GM18870 (cell line): Measurements from ENCODE around the gene BMP7.

ENCODE experiments used
- ATAC-seq: cut with Tn5 transposase; IDR thresholded peaks from one replicate; pipeline ENCODE4 v1.9.1; 2021; ENCODE audit warnings: moderate library complexity; ENCODE audit not compliant: unreplicated experiment

Gene BMP7

DNA sequence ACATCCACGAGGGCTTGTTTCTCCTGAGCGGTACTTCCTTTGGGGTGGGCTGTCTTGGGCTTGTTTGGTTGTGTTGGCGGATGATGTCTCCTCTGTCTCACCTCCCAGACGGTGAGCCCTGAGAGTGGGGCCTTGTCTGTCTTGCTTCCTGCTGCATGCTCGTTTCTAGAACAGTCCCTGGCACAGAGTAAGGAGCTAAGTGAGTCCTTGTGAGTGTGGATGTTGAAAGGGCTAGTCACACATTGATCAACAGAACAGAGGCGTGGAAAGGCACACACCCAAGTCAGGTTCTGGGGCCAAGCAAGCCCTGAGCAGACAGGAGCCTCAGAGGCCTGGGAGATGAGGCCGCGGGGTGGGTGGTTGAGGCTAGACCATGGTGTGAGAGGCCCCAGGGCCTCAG lies 111.0 kb downstream of the BMP7 start:
- ATAC-seq: no peak

DNA sequence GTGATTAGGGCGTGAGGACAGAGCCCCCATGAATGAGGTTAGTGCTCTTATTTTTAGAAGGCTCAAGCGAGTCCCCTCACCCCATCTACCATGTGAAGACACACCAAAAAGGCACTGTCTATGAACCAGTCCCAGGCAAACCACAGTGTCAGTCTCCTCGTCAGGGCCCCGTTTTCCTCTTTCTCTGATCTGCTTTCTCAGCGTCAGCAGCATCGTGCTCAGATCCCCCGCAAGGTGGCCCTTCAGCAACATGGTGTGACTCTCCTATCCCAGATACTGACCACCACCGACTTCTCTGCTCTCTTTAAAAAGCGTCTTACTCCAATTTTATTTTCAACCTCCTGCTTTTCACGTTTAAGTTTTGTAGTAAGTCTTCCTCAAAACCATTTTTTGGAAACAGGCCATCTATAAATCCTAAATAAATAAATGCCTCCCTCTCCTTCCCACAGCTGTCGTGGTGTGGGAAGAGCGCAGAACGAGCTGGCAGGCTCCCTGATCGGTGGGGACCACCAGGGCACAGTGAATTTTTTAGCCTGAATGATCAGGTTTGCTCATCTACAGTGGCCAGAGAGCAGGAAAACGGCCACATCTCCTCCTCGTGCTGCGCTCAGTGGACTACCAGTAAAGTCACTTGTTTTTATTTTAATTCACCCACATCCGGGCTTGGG lies 113.1 kb downstream of the BMP7 start:
- no peak for ATAC-seq

- ATAC-seq: no peak
Measured at GRCh38 chr20:57152557-57152956, 113.9 kb downstream of the BMP7 start.

DNA sequence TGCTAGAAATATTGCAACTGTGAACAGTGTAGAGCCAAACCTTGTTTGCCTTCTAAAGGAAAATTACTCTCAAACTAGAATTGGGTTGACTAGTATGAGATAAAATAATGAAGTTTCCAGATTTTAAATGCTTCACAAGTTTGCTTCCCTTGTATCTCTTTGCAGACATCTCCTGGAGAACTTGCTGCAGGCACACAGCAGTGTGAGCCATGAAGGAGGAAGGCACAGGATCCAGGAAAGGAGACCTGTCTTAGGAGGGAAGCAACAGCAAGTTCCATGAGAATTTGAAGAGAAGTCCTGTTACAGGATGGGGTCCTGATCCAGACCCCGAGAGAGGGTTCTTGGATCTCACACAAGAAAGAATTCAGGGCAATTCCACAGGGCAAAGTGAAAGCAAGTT lies 115.9 kb downstream of the BMP7 start:
- no peak for ATAC-seq

GRCh38 chr20:57148263-57148662 lies 118.2 kb downstream of the BMP7 start:
- ATAC-seq: no peak

DNA sequence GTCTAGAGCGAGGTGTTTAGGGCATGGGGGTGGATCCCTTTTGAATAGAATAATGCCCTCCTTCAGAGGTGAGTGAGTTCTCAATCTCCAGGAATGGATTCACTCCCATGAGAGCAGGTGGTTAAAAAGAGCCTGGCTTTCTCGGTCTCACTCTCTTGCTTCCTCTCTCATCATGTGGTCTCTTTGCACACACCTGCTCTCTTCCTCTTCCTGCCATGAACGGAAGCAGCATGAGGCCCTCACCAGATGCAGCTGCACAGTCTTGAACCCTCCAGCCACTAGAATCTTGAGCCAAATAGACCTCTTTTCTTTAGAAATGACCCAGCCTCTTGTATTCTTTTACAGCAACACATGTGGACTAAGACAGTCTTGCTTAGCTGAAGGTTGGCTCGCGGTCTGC lies 119.3 kb downstream of the BMP7 start:
- no peak for ATAC-seq

GRCh38 chr20:57146155-57146554 lies 120.3 kb downstream of the BMP7 start:
- no peak for ATAC-seq

DNA sequence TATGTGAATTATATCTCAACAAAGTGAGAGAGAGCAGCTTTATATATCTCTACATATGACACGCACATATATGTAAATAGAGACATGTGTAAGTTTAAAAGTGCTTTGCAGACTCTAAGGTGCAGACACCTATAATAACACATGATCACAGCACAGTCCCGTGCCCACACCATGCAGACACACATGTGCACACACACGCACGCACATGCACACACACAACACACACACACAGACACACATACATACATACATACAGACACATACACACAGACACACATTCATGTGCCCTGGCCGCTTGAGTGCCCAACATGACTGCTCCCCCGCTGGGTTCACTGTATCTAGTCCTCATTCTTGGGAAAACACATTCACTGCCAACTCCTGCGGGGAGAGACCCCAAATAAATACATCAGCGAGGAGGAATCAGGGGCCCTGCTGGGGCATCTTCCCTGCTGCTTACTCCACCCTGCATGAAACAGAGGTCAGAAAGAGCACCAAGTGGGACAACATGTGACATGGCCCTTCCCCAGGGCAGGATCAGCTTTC lies 121.3 kb downstream of the BMP7 start:
- no peak for ATAC-seq

GRCh38 chr20:57143173-57143572 lies 123.3 kb downstream of the BMP7 start:
- ATAC-seq: no peak

DNA sequence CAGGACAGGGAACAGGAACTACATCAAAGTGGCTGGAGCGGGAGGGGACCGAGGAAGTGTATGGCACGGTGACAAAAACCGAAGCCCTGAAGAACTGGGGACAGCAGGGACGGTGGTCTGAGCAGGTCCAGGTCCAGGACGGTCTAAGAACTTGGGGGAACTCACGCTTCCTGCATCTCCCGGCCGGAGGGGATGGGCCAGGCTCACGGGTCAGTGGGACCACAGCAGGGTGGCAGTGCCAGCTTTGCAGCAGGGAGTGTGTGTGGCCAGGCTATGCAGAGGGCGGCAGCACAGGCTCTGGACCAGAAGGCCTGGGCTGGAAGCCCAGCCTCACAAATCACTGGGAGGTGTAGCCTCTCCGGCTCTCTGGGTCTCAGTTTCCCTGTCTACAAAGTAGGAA lies 123.8 kb downstream of the BMP7 start:
- no peak for ATAC-seq

DNA sequence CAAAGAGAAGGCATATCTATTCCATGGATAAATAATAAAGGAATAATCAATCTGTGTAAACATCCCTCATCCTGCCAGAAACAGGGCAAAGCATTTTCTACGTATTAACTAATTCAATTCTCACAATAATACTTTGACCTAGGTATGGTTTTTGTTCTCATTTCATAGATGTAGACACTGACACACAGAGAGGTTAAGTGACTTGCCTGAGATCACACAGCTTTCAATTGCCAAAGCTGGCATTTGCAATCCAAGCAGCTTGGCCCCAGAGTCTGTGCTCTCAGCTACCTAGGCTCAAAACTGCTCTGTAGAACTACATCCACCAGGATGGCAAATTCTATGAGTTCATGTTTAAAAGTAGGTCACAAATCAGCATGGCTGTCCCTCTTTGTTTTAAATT lies 124.9 kb downstream of the BMP7 start:
- ATAC-seq: no peak

DNA sequence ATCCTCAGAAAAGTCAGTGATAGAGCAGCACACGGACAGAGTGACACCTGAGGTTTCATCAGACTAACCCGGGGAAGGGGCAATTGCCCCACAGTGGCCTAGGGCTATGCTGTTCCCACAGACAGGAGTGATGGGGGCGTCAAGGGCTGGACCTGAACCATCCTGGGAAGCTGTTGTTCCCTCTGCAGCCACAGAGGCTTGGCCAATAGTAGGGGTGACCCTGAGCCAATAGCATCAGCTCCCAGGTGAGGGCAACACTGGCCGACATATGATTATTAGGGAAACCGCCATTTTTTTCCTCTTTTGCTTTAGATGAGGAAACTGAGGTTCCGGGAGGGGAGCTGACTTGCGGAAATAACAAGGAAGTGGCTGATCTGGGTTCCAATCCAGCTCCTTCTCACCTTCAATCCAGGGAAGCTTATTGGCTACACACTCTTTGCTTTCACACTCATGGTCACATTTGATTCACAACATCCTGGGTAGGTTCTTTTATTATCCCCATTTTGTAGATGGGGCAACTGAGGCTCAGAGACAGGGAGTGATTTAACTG lies 126.0 kb downstream of the BMP7 start:
- ATAC-seq: no peak

- ATAC-seq: no peak
Measured at GRCh38 chr20:57139342-57140093, 126.9 kb downstream of the BMP7 start.

DNA sequence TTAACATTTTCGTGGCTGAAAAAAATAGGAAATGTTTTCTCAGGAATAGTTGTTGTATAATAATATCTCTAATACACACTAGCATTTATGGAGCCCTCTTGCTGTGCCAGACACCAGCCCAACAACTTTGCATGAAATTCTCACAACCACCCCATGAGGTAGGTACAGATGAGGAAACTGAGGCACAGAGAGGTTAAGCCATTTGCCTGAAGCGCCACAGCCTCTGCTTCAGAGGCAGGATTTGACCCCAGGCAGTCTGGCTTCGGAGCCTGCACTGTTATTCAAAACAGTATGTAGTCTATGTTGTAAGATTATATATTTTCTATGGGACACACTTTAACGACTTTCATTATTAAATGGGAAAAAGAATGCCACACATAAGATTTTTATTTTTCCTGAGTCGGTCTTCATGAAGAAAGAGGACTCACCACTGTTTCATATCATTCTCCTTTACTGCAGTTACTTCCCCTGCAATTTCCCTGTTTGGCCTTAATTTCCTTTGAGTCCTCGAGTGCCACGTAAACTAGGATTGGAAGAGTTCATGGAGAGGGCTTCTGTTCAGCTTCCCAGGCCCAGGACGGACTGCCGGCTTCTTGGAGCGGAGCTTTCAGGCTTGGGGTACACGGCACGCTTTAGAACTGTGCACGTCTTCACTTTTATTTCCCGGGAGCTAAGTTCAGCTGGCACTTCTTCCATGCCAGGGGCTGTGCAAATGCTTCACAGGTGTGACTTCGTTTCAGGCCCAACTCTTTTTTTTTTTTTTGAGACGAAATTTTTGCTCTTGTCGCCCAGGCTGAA lies 128.0 kb downstream of the BMP7 start:
- no peak for ATAC-seq

GRCh38 chr20:57137676-57138075 lies 128.8 kb downstream of the BMP7 start:
- no peak for ATAC-seq

GRCh38 chr20:57136734-57137133 lies 129.7 kb downstream of the BMP7 start:
- no peak for ATAC-seq

DNA sequence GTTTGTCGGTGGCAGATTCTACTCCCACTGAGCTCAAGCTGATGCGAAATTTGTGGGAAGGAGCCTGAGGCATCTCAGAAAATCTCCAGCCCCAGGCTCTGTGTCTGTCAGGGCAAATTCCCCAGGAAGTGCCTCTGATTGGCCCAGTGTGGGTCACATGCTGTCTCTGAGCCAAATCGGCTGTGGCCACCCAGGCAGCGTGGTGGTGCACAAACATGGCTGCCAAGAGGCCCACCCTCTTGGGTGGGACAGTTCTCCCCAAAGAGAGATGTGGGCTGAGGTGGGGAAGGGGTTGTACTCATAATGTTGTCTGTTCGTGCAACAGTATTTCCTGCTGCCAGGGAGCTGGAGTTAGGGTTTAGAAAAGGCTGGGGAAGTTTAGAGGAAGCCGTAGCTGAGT lies 130.6 kb downstream of the BMP7 start:
- ATAC-seq: no peak

DNA sequence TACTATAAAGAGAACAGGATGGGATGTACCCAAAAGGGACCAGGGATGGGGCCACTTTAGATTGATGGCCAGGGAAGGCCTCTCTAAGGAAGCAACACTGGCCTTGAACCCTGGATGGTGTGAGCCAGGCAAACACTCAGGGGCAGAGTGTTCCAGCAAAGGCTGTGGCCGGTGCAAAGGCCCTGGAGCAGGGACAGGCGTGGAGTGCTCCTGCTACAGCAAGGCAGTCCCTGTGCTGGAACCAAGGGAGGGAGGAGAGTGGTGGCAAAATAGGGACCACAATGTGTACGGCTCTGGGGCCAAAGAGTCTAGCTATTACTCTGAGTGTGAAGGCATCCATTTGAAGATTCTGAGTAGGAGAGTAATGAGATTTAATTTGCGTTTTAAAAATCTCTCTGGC lies 131.6 kb downstream of the BMP7 start:
- no peak for ATAC-seq

GRCh38 chr20:57133926-57134650 lies 132.4 kb downstream of the BMP7 start:
- ATAC-seq: no peak

- no peak for ATAC-seq
Measured at GRCh38 chr20:57131601-57132391, 134.6 kb downstream of the BMP7 start.
